Measurements from ENCODE around the gene GPC6.

GPC6 gene

DNA sequence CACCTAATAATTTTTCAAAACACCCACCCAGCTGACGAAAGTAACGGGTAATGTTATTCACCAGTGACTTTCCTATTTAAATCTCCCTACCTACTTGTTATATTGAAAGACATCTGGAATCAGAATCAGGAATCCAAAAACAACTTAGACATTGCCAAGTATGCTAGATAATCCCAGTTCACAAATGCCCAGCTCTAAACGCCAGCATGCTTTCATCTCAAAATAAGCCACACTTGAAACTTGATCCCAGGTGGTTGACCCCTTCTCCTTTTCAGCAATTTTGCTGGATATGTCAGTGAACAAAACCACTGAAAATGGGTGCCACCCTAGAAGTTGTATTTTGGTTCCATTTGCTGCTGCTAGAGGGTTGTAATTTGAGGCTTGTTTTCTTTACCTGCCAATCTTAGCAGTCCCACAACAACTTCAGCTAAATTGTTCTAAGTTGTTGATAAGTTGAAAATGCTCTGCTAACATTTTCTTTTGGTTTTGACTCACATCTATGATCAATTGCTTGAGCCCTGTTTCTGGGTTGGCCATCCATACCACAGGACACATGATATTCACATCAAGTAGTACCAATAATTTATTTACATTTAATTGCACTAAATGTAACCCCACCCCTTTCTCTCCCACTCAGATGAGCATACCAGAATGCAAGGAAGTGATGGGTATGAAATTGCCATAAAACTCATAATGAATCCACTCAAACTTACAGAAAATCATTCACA, 1186.4 kb downstream of the GPC6 start:
- no peak for DNase-seq (ENCODE audit: low read depth)

GRCh38 chr13:94413598-94413944, 1187.0 kb downstream of the GPC6 start:
- DNase-seq (ENCODE audit: low read depth) = no peak

- DNase-seq (ENCODE audit: low read depth) = no peak
These were observed 1187.5 kb downstream of the GPC6 start for GRCh38 chr13:94414141-94414540.

- no peak for DNase-seq (ENCODE audit: low read depth)
These were observed 1188.1 kb downstream of the GPC6 start for GRCh38 chr13:94414708-94415107.

DNA sequence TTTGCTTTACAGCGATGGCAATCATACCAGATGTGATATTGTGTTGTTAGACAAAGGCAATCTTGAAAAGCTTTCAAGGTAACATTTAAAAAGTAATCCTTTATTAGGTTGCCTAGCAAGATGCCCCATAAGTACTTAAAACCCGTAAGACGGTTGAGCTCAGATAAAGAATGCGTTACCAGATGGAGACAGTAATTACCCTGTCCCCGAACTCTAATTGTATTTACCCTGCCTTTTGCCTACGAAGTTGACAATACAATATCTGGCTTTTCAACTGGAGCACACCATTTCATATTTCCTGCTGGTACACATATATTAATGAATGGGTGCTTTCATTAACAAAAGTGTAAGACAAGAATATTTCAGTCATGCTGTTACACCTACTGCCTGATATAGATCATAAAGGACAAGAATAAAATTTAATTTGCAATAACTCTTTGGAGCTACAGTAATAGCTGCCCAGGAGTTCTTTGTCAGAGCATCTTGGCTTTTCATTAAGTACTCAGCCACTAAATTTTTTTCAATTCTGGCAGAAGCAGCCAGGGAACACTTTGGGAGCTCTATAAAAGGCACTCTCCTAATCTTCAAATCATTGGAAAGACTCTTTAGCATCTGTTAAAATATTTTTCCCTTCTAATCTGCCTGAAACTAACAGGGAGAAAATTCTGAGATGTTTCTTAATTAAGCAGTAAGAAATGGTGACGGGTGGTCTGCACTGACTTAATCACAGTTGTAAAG, 1189.1 kb downstream of the GPC6 start:
- DNase-seq (ENCODE audit: low read depth) = no peak

GRCh38 chr13:94416454-94417080, 1190.0 kb downstream of the GPC6 start:
- peak; percentile 2 for DNase-seq (ENCODE audit: low read depth)

GRCh38 chr13:94417294-94417693, 1190.7 kb downstream of the GPC6 start:
- DNase-seq (ENCODE audit: low read depth) = no peak

- peak; percentile 42 for DNase-seq (ENCODE audit: low read depth)
These were observed 1192.8 kb downstream of the GPC6 start for GRCh38 chr13:94419304-94419924.

GRCh38 chr13:94419925-94420305, 1193.3 kb downstream of the GPC6 start:
- DNase-seq (ENCODE audit: low read depth) = peak; percentile 5

DNA sequence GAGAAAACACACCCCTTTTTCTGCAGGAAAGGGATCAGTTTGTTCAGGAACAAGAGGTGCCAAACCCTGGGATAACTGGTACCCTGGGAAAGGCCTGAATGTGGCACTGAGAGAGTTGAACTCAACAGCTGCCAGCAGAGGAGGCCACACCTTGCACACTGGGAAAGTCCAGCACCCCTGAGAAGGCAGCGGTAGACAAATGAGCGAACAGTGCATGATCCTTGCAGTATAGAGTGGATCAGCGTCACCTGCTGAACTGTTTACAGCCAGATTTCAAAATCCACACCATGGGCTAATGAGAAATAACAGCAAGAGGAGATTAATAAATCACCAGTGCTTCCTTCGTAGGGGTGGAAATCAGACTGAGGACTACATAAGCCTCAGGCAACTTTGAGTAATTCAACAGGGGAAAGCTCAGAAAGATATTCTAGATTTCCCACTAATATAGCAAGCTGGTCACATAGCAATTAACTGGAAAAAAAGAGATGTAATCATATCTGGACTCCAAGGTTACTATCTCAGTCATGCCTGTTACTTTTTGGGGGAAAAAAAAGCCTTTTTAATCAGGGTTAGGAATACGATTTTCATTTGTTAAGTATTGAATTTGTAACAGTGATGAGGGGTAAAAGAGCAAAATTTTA, 1200.8 kb downstream of the GPC6 start:
- no peak for DNase-seq (ENCODE audit: low read depth)

DNA sequence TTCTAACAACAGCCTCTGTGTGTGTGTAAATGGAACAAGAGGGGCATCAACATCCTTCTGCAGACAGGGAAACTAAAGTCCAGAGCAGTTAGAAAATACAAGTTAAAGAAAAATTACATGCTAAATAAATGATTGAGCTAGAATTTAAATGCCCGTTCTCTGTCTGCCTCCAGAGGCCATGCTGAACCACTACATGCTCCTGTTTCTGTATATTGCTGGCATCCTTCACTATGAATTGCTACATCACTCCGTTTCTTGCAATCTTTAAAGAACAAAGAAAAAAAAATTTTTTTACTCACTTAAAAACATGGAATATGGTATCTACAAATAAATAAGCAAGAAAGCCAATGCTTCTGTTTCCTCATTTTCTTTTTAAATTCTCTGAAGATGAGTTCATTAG, 1205.0 kb downstream of the GPC6 start:
- DNase-seq (ENCODE audit: low read depth) = peak; percentile 60

DNA sequence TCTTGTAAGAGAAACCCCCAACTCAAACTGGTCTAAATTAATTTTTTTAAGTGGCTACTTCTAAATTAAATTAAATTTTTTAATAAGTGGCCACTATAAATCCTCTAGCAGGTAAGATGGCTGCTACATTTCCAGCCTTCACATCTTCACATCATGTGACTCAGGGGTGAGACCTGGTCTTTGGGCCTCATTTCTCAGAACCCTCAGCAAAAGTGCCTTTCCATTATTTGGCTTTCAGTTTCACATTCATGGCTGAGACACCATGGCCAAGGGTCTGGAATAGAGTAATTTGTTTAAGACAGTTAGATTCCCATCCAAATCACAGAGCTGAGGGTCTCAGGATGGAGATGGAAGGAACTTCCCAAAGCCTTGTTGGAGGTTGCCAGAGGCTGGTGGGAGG, 1205.4 kb downstream of the GPC6 start:
- DNase-seq (ENCODE audit: low read depth) = no peak

DNA sequence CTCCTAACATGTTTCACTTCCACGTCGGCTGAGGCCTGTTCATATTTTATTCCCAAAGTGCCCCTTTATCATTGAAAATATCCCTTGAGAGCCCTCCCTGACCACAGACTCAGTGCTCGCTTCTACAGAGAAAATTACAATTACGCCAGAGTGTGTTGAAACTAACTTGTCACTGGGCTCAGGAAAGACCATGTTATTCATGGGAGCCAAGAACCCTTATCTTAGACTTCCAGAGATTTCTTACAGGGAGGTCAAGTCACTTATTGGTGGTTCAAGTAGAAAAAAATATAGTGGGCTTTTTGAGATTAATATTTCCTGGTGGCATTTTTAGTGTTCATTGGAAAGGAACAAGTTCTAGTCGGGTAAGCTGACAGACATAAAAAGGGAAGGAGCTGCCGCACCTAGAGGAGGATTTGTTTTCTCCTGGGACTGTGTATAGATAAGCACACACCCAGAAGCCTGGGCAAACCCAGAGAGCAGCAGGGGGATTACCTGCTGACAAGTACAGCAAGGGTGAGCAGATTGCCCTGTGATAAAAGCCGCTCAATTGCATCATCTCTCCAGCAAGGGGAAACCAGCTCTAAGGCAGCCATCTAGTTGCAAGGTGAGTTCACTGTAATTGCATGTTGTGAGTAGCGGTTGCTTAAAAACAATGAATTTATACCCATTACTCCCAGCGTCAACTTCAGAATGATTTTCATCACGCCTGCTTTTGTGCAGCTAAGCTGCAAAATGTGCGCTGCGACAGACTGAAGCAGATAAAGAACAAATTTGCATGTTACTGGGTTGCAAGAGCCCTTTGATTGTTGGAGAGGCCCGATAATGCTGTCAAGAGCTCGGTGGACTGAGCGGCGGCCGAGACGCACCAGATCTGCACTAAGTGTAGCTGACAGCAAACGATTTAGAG, 1206.7 kb downstream of the GPC6 start:
- DNase-seq (ENCODE audit: low read depth) = no peak

DNA sequence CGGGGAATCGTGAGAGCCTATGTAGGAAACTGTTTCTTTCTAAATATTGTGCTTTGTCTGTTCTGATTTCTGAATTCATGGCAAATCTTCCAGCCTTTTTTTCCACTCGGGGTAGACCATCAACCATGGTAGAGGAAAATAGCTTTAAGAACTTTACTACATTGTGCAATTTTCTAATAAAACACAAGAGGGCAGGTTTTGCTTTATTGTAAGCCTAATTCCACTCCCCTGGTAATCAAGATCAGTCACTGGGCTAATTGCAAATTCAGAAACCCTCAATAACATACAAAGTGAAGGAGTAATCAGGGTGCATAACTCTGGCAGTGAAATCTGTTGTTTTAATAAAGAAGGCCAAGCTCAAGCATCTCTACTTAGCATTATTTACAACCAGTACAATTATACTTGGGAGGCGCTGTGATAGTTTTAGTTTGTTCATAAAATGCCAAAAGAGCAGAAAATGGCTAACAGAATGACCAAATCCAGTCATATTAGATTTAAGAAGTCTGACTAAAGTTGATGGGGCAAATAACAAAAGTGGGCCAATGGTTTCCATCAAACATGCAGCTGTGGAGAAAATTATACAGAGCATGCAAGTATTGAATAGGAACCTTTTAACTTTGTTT, 1209.1 kb downstream of the GPC6 start:
- peak; percentile 43 for DNase-seq (ENCODE audit: low read depth)

GRCh38 chr13:94444826-94445225, 1218.2 kb downstream of the GPC6 start:
- no peak for DNase-seq (ENCODE audit: low read depth)

DNA sequence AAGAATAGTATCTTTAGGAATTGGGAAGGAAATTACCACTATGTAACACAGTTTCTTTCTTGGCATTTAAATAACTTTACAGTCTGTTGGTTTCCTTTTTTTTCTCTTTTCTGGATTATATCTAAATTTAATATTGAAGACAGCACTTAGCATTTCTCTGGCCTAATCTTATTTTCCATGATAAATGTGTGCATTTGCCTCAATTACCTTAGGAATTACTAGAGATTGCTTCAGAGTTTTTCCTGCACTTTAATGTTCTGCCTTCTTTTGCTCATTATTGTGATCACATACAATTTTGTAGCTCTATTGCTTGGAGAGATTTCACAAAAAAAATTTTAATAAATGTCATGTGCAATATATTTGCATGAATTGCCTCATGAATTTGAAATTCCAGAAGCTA, 1227.7 kb downstream of the GPC6 start:
- DNase-seq (ENCODE audit: low read depth) = no peak

DNA sequence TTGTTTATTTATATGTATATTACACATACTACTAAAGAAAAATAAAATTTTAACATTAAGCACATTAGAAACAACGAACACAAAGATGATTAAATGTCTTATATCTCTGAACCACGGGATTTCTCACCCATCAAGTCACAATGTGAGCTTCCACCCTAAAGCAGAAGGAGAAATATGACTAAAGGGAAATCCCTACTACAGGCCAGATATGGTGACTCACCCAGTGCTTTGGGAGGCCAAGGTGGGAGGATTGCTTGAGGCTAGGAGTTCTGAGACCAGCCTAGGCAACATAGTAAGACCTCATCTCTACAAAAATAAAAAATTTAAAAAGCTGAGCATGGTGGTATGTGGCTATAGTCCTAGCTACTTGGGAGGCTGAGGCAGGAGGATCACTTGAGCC, 1228.3 kb downstream of the GPC6 start:
- no peak for DNase-seq (ENCODE audit: low read depth)

- no peak for DNase-seq (ENCODE audit: low read depth)
These were observed 1228.8 kb downstream of the GPC6 start for GRCh38 chr13:94455414-94455813.

Data from fibroblast of gingiva (primary cell).